ENCODE measurements around the gene FMNL2. TPM values are rescaled to one million over a fixed set of nuclear protein-coding genes. Genes with fewer than 3 reads are reported as not detected.

The FMNL2 gene
- total and polyA plus RNA-seq, 8 donors: 7.8 to 100.0 (median 36.5) TPM

DNA sequence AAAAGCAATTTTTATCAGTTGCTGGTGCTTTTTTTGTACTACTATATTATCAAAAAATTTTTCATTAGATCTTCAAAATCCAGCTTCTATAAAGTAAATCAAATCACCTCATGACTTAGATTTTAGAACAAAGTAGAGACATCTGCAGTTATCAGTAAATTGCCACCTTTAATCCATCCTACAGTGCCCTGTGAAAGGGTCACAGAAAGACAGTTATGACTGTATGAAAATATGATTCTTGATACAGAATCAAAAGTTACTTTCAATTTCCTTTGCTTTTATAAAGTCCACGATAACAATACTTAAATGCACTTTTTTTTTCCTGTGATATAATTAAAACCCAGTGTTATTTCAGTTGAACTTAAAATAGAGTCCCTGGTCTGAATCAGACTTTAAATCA lies 320.9 kb downstream of the FMNL2 start:
- TF ChIP-seq EP300 (IDR thresholded peaks at IDR 0.05): no peak
- TF ChIP-seq POLR2A (IDR thresholded peaks at IDR 0.05): no peak
- TF ChIP-seq POLR2AphosphoS5 (IDR thresholded peaks at IDR 0.05): no peak
- TF ChIP-seq, protein P1, sequence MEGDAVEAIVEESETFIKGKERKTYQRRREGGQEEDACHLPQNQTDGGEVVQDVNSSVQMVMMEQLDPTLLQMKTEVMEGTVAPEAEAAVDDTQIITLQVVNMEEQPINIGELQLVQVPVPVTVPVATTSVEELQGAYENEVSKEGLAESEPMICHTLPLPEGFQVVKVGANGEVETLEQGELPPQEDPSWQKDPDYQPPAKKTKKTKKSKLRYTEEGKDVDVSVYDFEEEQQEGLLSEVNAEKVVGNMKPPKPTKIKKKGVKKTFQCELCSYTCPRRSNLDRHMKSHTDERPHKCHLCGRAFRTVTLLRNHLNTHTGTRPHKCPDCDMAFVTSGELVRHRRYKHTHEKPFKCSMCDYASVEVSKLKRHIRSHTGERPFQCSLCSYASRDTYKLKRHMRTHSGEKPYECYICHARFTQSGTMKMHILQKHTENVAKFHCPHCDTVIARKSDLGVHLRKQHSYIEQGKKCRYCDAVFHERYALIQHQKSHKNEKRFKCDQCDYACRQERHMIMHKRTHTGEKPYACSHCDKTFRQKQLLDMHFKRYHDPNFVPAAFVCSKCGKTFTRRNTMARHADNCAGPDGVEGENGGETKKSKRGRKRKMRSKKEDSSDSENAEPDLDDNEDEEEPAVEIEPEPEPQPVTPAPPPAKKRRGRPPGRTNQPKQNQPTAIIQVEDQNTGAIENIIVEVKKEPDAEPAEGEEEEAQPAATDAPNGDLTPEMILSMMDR (IDR thresholded peaks at IDR 0.05): no peak
- no peaks in the 10 kb centered on the region for H3K9me3 ChIP-seq
- intact Hi-C loops (cut with DNase I; ENCODE audit: low total_unique reads): no loop called here
- no peaks in the 10 kb centered on the region for H3K4me1 ChIP-seq
- no peaks in the 10 kb centered on the region for H3K27me3 ChIP-seq
- WGBS, 5 donors: 73 to 83% (median 78%) methylated on average over 1 of the region's 1 CpG
- no peak for DNase-seq
- H3K4me3 ChIP-seq: no peak overlapping the region
- H3K36me3 ChIP-seq: peaks cover 36 to 93% (median 84%) of the 10 kb centered on the region in 4 donors
- H3K27ac ChIP-seq: no peak overlapping the region

DNA sequence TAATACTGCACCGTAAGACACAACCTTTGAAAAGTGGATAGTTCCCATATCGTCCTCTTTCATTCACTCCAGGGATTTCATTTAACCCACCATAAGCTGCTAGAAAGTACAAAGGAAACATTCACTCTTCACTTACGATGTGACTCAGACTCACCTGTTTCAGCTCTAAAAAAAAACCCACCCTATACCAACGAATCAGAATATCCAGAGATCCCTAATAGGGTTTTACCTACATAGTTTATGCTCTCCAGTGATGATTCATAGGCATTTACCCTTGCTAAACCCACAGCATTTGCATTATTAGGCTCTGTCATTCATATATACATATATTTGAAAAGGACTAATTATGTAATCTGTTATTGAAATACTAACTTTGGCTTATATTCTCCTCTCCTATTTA lies 322.1 kb downstream of the FMNL2 start:
- H3K36me3 ChIP-seq: peaks cover 48 to 97% (median 86%) of the 10 kb centered on the region in 4 donors
- TF ChIP-seq, protein P1 (IDR thresholded peaks at IDR 0.05): no peak
- no peak for DNase-seq
- no peak overlapping the region for H3K4me3 ChIP-seq
- intact Hi-C loops (cut with DNase I; ENCODE audit: low total_unique reads): no loop called here
- H3K27ac ChIP-seq: no peak overlapping the region
- no peaks in the 10 kb centered on the region for H3K27me3 ChIP-seq
- WGBS, 5 donors: 71 to 88% (median 79%) methylated on average over 4 of the region's 4 CpGs
- H3K9me3 ChIP-seq: no peaks in the 10 kb centered on the region
- no peaks in the 10 kb centered on the region for H3K4me1 ChIP-seq

DNA sequence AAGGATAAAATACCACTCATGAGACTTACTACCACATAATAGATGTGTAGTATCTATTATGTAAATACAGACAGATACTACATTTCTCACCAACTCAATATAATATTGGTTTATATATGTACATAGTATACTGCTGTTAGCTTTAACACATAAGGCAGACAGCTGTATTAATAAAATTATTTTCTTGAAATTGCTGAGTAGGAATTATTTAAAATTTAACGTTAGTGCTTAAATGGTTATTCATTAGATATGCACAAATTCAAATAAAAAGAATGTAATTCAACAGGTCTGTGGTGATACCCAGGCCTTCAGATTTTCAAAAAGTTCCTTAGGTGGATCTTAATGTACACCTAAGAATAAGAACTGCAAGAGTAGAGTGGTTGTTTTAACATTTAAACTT lies 323.2 kb downstream of the FMNL2 start:
- Histone ChIP-seq H3K27me3 (no peaks in the 10 kb centered on the region), H3K27ac (no peak overlapping the region), H3K4me3 (no peak overlapping the region), H3K9me3 (no peaks in the 10 kb centered on the region), H3K36me3 (peaks cover 58 to 98% (median 92%) of the 10 kb centered on the region in 4 donors), H3K4me1 (no peaks in the 10 kb centered on the region)
- TF ChIP-seq EP300 (IDR thresholded peaks at IDR 0.05) (no peak), POLR2AphosphoS5 (IDR thresholded peaks at IDR 0.05) (no peak), POLR2A (IDR thresholded peaks at IDR 0.05) (no peak)
- TF ChIP-seq, protein P1 (IDR thresholded peaks at IDR 0.05): no peak
- WGBS, 5 donors: 71 to 93% (median 80%) methylated on average over 1 of the region's 1 CpG
- no peak for DNase-seq
- intact Hi-C loops (cut with DNase I; ENCODE audit: low total_unique reads): no loop called here

DNA sequence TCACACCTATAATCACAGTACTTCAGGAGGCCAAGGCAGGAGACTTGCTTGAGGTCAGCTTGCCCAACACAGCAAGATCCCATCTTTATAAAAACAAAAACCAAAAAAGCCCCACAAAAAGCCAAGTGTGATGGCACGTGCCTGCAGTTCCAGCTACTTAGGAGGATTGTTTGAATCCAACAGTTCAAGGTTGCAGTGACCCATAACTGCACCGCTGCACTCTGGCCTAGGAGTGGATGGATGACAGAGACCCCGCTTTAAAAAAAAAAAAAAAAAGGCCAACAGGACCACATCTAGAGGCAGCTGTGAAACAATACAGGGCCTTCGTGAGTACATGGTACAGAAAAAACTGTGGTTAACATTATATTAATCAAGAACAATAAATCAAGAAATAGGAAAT lies 326.1 kb downstream of the FMNL2 start:
- Histone ChIP-seq H3K4me3 (no peak overlapping the region), H3K27me3 (no peaks in the 10 kb centered on the region), H3K27ac (no peak overlapping the region), H3K4me1 (no peaks in the 10 kb centered on the region), H3K36me3 (peaks cover 61 to 100% (median 100%) of the 10 kb centered on the region in 4 donors), H3K9me3 (no peaks in the 10 kb centered on the region)
- no peak for DNase-seq
- 93 to 100% (median 94%) methylated on average over 4 of the region's 4 CpGs for WGBS, 5 donors
- intact Hi-C loops (cut with DNase I; ENCODE audit: low total_unique reads): no loop called here
- TF ChIP-seq, protein P1 (IDR thresholded peaks at IDR 0.05): no peak
- TF ChIP-seq EP300 (IDR thresholded peaks at IDR 0.05): no peak
- no peak for TF ChIP-seq POLR2A (IDR thresholded peaks at IDR 0.05)
- TF ChIP-seq POLR2AphosphoS5 (IDR thresholded peaks at IDR 0.05): no peak

All from stomach (tissue), 9 donors.